Measurements from ENCODE around the gene TSHZ1. TPM values are rescaled to one million over a fixed set of nuclear protein-coding genes. Genes with fewer than 3 reads are reported as not detected.

The TSHZ1 gene
- total and polyA plus RNA-seq, 2 experiments from 2014 or later = 0.23 to 0.38 TPM

DNA sequence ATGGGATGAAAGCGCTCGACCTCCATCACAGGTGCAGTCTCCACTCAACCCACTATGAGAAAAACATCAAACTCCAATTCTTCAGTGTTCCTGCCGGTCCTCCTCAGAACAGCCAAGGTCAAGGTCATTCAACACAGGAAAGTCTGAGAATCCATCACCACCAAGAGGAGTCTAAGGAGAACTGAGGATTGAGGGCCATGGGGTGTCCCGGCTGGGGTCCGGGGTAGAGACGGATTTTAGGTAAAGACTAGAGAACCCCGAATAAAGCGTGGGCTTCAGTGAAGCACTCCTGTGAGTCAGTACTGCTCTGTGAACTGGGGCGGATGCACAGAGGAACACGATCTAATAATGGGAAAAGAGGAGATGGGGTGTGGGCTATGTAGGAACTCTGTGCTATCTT, 43.5 kb upstream of the TSHZ1 start:
- H3K36me3 Mint-ChIP-seq (ENCODE audit: low read depth) = no peaks in the 10 kb centered on the region; the same call in 2 of the 3 replicates
- peaks cover 3% of the 10 kb centered on the region; the same call in 1 of the 3 replicates for H3K4me1 Mint-ChIP-seq
- H3K27ac Mint-ChIP-seq = no peak overlapping the region
- H3K9me3 Mint-ChIP-seq = no peaks in the 10 kb centered on the region
- ATAC-seq = no peak
- no peak overlapping the region for H3K4me2 ChIP-seq
- no peaks in the 10 kb centered on the region for H3K79me2 ChIP-seq (replicated peaks; ENCODE audit: insufficient read depth)
- no peak overlapping the region for H2AFZ ChIP-seq
- H4K20me1 ChIP-seq (replicated peaks; ENCODE audit: insufficient read depth) = no peaks in the 10 kb centered on the region
- no peak for TF ChIP-seq CREB1 (CRISPR knock-in tag; IDR thresholded peaks at IDR 0.05; ENCODE audit: low read depth)
- no peak overlapping the region for H3K4me3 Mint-ChIP-seq
- no peaks in the 10 kb centered on the region for H3F3A ChIP-seq (replicated peaks; ENCODE audit: low read depth)
- no peaks in the 10 kb centered on the region for H3K27me3 ChIP-seq (ENCODE audit: insufficient read depth)
- H3K27ac ChIP-seq (ENCODE audit: low read depth) = no peak overlapping the region
- no peaks in the 10 kb centered on the region for H3K36me3 ChIP-seq (ENCODE audit: insufficient read depth)
- H3K9me2 ChIP-seq (ENCODE audit: insufficient read depth) = no peaks in the 10 kb centered on the region
- DNase-seq (ENCODE audit: low spot score) = no peak
- no peaks in the 10 kb centered on the region for H3K4me1 ChIP-seq (ENCODE audit: insufficient read depth)
- peaks cover 5% of the 10 kb centered on the region for H3K27me3 Mint-ChIP-seq (ENCODE audit: insufficient read depth, low read depth, poor library complexity)
- no peak overlapping the region for H3K4me3 ChIP-seq

DNA sequence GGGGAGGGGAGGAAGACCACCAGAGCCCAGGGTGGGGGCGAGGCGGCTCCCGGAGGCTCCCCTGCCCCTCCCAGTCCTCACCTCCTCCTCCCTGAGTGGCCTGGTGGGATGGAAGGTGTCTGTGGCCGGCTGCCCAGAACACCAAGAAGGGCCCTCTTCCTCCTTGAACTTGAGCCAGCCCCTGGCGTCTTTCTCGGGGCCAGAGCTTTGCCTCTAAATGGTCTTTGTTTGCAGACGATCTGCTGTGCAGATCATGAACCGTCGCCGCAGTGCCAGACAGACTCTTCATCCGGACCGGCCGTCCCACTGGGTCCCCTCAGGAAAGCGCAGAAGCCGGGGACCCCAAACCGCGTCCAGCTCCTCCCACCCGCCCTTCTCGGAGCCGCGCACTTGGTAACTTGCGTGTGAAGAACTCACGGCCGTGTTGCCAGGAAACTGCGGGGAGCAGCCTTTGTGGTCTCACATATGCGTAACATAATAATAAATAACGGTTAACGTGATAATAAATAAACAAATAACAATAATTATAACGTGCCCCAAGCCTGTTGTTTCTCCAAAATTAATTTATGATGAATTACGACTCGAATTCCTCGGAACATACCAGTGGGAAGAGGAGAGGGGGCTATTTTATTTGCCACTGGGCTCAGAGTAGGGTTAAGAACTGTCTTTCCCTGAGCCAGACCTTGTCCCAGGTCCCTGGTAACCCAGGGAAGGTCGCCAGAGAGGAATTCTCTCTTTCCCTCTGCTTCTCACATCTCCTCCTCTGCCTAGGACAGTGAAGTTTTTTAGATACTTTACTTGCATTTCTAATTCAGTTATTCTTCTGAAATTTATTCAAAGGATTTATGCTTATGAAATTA, 42.6 kb upstream of the TSHZ1 start:
- no peak for DNase-seq (ENCODE audit: low spot score)
- no peak for ATAC-seq
- H3K9me2 ChIP-seq (ENCODE audit: insufficient read depth) = no peaks in the 10 kb centered on the region
- no peaks in the 10 kb centered on the region for H3F3A ChIP-seq (replicated peaks; ENCODE audit: low read depth)
- Mint-ChIP-seq H3K4me3 (no peak overlapping the region), H3K4me1 (peaks cover 10% of the 10 kb centered on the region), H3K27me3 (ENCODE audit: insufficient read depth, low read depth, poor library complexity) (peaks cover 5% of the 10 kb centered on the region), H3K9me3 (no peaks in the 10 kb centered on the region), H3K27ac (no peak overlapping the region), H3K36me3 (ENCODE audit: low read depth) (no peaks in the 10 kb centered on the region; the same call in 2 of the 3 replicates)
- TF ChIP-seq, protein P1, sequence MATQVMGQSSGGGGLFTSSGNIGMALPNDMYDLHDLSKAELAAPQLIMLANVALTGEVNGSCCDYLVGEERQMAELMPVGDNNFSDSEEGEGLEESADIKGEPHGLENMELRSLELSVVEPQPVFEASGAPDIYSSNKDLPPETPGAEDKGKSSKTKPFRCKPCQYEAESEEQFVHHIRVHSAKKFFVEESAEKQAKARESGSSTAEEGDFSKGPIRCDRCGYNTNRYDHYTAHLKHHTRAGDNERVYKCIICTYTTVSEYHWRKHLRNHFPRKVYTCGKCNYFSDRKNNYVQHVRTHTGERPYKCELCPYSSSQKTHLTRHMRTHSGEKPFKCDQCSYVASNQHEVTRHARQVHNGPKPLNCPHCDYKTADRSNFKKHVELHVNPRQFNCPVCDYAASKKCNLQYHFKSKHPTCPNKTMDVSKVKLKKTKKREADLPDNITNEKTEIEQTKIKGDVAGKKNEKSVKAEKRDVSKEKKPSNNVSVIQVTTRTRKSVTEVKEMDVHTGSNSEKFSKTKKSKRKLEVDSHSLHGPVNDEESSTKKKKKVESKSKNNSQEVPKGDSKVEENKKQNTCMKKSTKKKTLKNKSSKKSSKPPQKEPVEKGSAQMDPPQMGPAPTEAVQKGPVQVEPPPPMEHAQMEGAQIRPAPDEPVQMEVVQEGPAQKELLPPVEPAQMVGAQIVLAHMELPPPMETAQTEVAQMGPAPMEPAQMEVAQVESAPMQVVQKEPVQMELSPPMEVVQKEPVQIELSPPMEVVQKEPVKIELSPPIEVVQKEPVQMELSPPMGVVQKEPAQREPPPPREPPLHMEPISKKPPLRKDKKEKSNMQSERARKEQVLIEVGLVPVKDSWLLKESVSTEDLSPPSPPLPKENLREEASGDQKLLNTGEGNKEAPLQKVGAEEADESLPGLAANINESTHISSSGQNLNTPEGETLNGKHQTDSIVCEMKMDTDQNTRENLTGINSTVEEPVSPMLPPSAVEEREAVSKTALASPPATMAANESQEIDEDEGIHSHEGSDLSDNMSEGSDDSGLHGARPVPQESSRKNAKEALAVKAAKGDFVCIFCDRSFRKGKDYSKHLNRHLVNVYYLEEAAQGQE (IDR thresholded peaks at IDR 0.05; ENCODE audit: unreplicated experiment) = no peak
- no peak for TF ChIP-seq JUNB (IDR thresholded peaks at IDR 0.05; ENCODE audit: unreplicated experiment)
- TF ChIP-seq POLR2AphosphoS5 (IDR thresholded peaks at IDR 0.05; ENCODE audit: low read depth) = no peak
- no peak for TF ChIP-seq NANOG (IDR thresholded peaks at IDR 0.05; ENCODE audit: borderline replicate concordance)
- 0 out of 2 replicates have a peak overlapping the region, but pooled peaks have one; percentile 47 for H2AFZ ChIP-seq
- no peak overlapping the region for H3K4me3 ChIP-seq
- no peak overlapping the region for H3K4me2 ChIP-seq
- no peaks in the 10 kb centered on the region for H3K27me3 ChIP-seq (ENCODE audit: insufficient read depth)
- no peaks in the 10 kb centered on the region for H3K4me1 ChIP-seq (ENCODE audit: insufficient read depth)
- no peaks in the 10 kb centered on the region for H4K20me1 ChIP-seq (replicated peaks; ENCODE audit: insufficient read depth)
- H3K36me3 ChIP-seq (ENCODE audit: insufficient read depth) = no peaks in the 10 kb centered on the region
- no peak overlapping the region for H3K27ac ChIP-seq (ENCODE audit: low read depth)
- H3K79me2 ChIP-seq (replicated peaks; ENCODE audit: insufficient read depth) = no peaks in the 10 kb centered on the region

- Histone ChIP-seq H3K4me2 (no peak overlapping the region), H3K27ac (ENCODE audit: low read depth) (no peak overlapping the region), H3K27me3 (ENCODE audit: insufficient read depth) (no peaks in the 10 kb centered on the region), H4K20me1 (replicated peaks; ENCODE audit: insufficient read depth) (no peaks in the 10 kb centered on the region), H3K9me2 (ENCODE audit: insufficient read depth) (no peaks in the 10 kb centered on the region), H3K36me3 (ENCODE audit: insufficient read depth) (no peaks in the 10 kb centered on the region), H2AFZ (no peak overlapping the region), H3K4me3 (no peak overlapping the region), H3K79me2 (replicated peaks; ENCODE audit: insufficient read depth) (no peaks in the 10 kb centered on the region), H3K4me1 (ENCODE audit: insufficient read depth) (no peaks in the 10 kb centered on the region), H3F3A (replicated peaks; ENCODE audit: low read depth) (no peaks in the 10 kb centered on the region)
- no peak for DNase-seq (ENCODE audit: low spot score)
- Mint-ChIP-seq H3K27ac (no peak overlapping the region), H3K4me1 (peaks cover 15% of the 10 kb centered on the region), H3K4me3 (no peak overlapping the region), H3K9me3 (no peaks in the 10 kb centered on the region), H3K36me3 (ENCODE audit: low read depth) (no peaks in the 10 kb centered on the region), H3K27me3 (ENCODE audit: insufficient read depth, low read depth, poor library complexity) (peaks cover 5% of the 10 kb centered on the region)
- ATAC-seq = no peak
- no peak for TF ChIP-seq ZNF114 (CRISPR knock-in tag; IDR thresholded peaks at IDR 0.05)
- TF ChIP-seq EZH2phosphoT487 (IDR thresholded peaks at IDR 0.05; ENCODE audit: unreplicated experiment) = no peak
- TF ChIP-seq ZNF331 (CRISPR knock-in tag; IDR thresholded peaks at IDR 0.05; ENCODE audit: low read depth) = no peak
- TF ChIP-seq CTCF (conservative IDR thresholded peaks at IDR 0.05; ENCODE audit: low read depth in 2 of 2) = no peak
- no peak for TF ChIP-seq POLR2AphosphoS5 (IDR thresholded peaks at IDR 0.05; ENCODE audit: low read depth)
- TF ChIP-seq NANOG (IDR thresholded peaks at IDR 0.05; ENCODE audit: borderline replicate concordance) = no peak
- TF ChIP-seq CREB1 (CRISPR knock-in tag; IDR thresholded peaks at IDR 0.05; ENCODE audit: low read depth) = no peak
- no peak for TF ChIP-seq STAT1 (IDR thresholded peaks at IDR 0.05; ENCODE audit: unreplicated experiment)
Observed at GRCh38 chr18:75168619-75169018, 42.0 kb upstream of the TSHZ1 start.

Data from GM23338 (cell line).